Measurements from ENCODE around the gene SLC38A2. TPM values are rescaled to one million over a fixed set of nuclear protein-coding genes. Genes with fewer than 3 reads are reported as not detected.

Gene SLC38A2
- total and polyA plus RNA-seq, 2 of the 4 experiments (the other 2 are of a cell fraction) = 313 to 881 TPM

GRCh38 chr12:46351138-46351537 lies 21.4 kb downstream of the SLC38A2 start:
- Histone ChIP-seq H2AK5ac (ENCODE audit: low read depth, low read length) (no peak overlapping the region), H3K9me3 (ENCODE audit: control insufficient read depth, insufficient read depth, low read length) (no peaks in the 10 kb centered on the region), H3K9me1 (ENCODE audit: insufficient read depth, low read length) (peaks cover 5% of the 10 kb centered on the region; the same call in 1 of the 2 replicates), H3K36me3 (ENCODE audit: control insufficient read depth, insufficient read depth, low read length) (no peaks in the 10 kb centered on the region), H3K79me1 (ENCODE audit: low read depth in 1 of 2, low read length in 2 of 2) (no peaks in the 10 kb centered on the region), H4K5ac (ENCODE audit: low read depth, low read length) (no peak overlapping the region), H3K4me1 (ENCODE audit: control insufficient read depth, insufficient read depth, low read length) (peaks cover 7% of the 10 kb centered on the region), H3K18ac (ENCODE audit: low read depth, low read length) (no peak overlapping the region), H3K27ac (ENCODE audit: insufficient read depth, low read length) (no peak overlapping the region), H2BK5ac (ENCODE audit: low read depth, low read length, poor library complexity, severe bottlenecking) (no peak overlapping the region), H3K56ac (ENCODE audit: extremely low read depth, insufficient read depth, low read length) (no peak overlapping the region), H3K4me3 (ENCODE audit: insufficient read depth, low read depth, low read length) (no peak overlapping the region), H3K14ac (replicated peaks; ENCODE audit: low read depth, low read length) (no peak overlapping the region), H4K20me1 (ENCODE audit: insufficient read depth, low read length) (no peaks in the 10 kb centered on the region), H3K27me3 (ENCODE audit: control insufficient read depth, insufficient read depth, low read length) (no peaks in the 10 kb centered on the region), H2BK15ac (ENCODE audit: low read depth, low read length) (no peak overlapping the region), H3K4ac (ENCODE audit: low read depth, low read length) (no peak overlapping the region), H2AK9ac (replicated peaks; ENCODE audit: low read depth, low read length, poor library complexity) (no peak overlapping the region), H4K8ac (ENCODE audit: low read depth in 2 of 2, low read length in 2 of 2) (no peak overlapping the region), H3K23ac (ENCODE audit: low read depth, low read length) (no peak overlapping the region), H2AFZ (replicated peaks; ENCODE audit: low read length, poor library complexity) (no peak overlapping the region), H2BK120ac (ENCODE audit: low read depth, low read length) (no peak overlapping the region), H2BK20ac (ENCODE audit: low read depth, low read length) (no peak overlapping the region), H3K4me2 (ENCODE audit: low read depth, low read length) (no peak overlapping the region), H3K9ac (ENCODE audit: low read depth, low read length) (no peak overlapping the region), H4K91ac (ENCODE audit: insufficient read depth, low read depth, low read length) (no peak overlapping the region)
- ChIA-PET POLR2A (ENCODE audit: unreplicated experiment) (no interaction called here), CTCF (interaction anchor here (0.6 kb wide), 1 partner anchor 16 kb away, joined by 4 read pairs; no protein-coding TSS in a partner anchor)
- dilution Hi-C loops (cut with HindIII; ENCODE audit: low sequenced_read_pairs, unreplicated experiment) (no loop called here), in situ Hi-C loops (cut with MboI; ENCODE audit: low sequenced_read_pairs) (loop anchor here (10.0 kb wide), 2 partner anchors 196 to 664 kb away; no protein-coding TSS in a partner anchor), intact Hi-C loops (cut with micrococcal nuclease) (loop anchor here (10.0 kb wide), 1 partner anchor 166 kb away; no protein-coding TSS in a partner anchor)
- DNase-seq (no peak), ATAC-seq (ENCODE audit: low read depth) (no peak)
- BruUV-seq (replicated peaks) = no TSS peak
- no peak for TF ChIP-seq RAD21 (IDR thresholded peaks at IDR 0.05; ENCODE audit: low read length)
- no peak for TF ChIP-seq CHD1 (IDR thresholded peaks at IDR 0.05; ENCODE audit: low read depth, low read length)
- TF ChIP-seq RFX5 (IDR thresholded peaks at IDR 0.05; ENCODE audit: low read depth, low read length) = no peak
- TF ChIP-seq POLR2A (IDR thresholded peaks at IDR 0.05; ENCODE audit: low read depth, low read length) = no peak
- no CpG with 5 or more reads among the region's 1 CpG for WGBS, 2 experiments (ENCODE audit: extremely low coverage in 2 of 2, insufficient read length in 1 of 2)

Data from IMR-90 (cell line).